ENCODE measurements around the gene ADARB2.

Gene ADARB2

GRCh38 chr10:1373287-1373686, 364.0 kb downstream of the ADARB2 start:
- peak in 5 of 42 donors; percentile 3 to 32 (median 16) for DNase-seq
- intact Hi-C loops (cut with DNase I), result no loop called here

- peak in 6 of 42 donors; percentile 1 to 40 (median 16) for DNase-seq
- intact Hi-C loops (cut with DNase I), result no loop called here
These were observed 365.1 kb downstream of the ADARB2 start for GRCh38 chr10:1372212-1372611.

- DNase-seq, result peak in 1 of 42 donors; percentile 7
- intact Hi-C loops (cut with DNase I), result no loop called here
These were observed 367.0 kb downstream of the ADARB2 start for GRCh38 chr10:1370298-1370697.

GRCh38 chr10:1369665-1370064, 367.7 kb downstream of the ADARB2 start:
- intact Hi-C loops (cut with DNase I), result no loop called here
- DNase-seq, result peak in 10 of 42 donors; percentile 7 to 47 (median 21)

GRCh38 chr10:1369197-1369596, 368.1 kb downstream of the ADARB2 start:
- DNase-seq, result peak in 9 of 42 donors; percentile 3 to 31 (median 9)

DNA sequence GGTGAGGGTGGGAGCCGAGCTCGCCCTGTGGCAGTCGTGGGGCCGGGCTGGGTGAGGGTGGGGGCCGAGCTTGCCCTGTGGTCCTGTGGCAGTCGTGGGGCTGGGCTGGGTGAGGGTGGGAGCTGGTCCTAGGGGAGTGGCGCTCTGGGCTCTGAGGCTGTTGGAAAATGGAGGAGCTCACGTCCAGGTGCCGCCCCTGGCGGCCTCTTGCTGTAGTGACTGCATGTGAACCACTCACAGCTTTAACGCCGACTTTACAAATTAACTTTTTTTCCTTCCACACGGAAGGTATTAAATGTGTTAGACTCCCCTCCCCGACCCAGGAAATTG, 368.5 kb downstream of the ADARB2 start:
- DNase-seq, result peak in 38 of 42 donors; percentile 12 to 75 (median 50)
- intact Hi-C loops (cut with DNase I), result no loop called here

More at GRCh38 chr10:1369197-1369596, 368.1 kb downstream of the ADARB2 start:
- intact Hi-C loops (cut with DNase I), result no loop called here

GRCh38 chr10:1367938-1368841, 369.1 kb downstream of the ADARB2 start:
- peak in 8 of 42 donors; percentile 4 to 37 (median 14) for DNase-seq
- intact Hi-C loops (cut with DNase I), result no loop called here

DNA sequence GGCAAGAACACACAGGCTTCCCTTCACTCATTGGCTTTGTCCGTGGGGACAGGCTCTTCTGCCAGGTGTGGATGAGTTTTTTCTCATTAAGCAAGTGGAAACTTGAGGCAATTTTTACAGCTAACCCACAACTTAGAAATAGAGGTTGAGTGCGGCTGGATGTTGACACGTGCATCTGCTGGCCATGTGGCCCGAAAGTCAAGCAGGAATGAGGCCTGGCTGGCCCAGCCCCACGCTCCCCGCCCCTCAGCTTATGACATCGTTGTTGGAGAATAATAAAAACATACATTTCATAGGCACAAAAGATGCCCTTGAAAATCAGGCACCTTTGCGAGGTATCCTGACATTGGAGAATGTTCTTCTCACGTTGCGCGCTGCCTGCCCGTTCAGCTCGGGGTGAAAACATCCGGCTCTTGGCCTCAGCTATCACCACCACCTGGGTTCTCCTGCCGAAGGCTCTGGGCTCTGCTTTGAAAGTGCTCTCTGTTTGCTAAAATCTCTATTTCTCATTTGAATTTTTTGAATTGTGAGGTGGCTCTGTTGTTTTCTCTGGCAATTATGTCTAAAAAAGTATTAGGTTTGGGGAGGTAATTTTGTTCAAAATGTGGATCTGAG, 370.4 kb downstream of the ADARB2 start:
- intact Hi-C loops (cut with DNase I), result no loop called here

GRCh38 chr10:1366322-1366691, 371.0 kb downstream of the ADARB2 start:
- DNase-seq, result peak in 5 of 42 donors; percentile 2 to 31 (median 5)
- intact Hi-C loops (cut with DNase I), result no loop called here

More for the DNA sequence above, 370.4 kb downstream of the ADARB2 start:
- peak in 7 of 42 donors; percentile 2 to 34 (median 8) for DNase-seq

DNA sequence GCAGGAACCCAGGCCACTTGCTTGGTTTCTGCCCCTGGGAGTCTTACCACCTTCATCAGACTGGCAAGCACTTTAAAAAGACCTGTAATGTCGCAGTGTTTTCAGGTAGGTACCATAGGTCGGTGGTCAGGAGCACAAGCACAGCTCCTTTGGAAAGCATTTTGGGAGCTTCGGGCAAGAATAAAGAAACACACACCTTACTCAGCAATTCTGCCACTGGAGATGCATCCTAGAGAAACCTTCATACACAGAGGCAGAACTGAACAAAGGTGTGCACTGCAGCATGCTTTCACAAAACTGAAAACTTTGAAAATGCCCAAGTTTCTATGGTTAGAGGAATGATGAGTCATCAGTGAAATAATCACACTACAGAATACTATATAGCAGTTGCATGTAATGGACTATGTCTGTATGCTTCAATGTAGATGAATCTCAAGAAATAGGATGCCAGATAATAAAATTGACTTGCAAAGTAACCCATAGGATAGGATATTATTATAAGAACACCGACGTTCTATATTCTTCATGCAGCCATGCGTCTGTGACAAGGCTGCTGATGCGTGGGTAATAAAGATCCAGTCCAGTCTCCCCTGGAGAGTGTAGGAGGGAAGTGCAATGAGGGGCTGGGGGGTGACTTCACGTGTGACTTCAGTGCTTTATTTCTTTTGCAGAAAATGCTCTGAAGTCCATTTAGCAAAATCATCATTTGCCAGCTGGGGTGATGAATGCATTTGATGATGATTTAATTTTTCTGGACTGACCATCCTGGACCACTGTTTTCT, 371.6 kb downstream of the ADARB2 start:
- intact Hi-C loops (cut with DNase I), result no loop called here
- peak in 6 of 42 donors; percentile 1 to 22 (median 4) for DNase-seq

GRCh38 chr10:1364151-1364910, 373.0 kb downstream of the ADARB2 start:
- intact Hi-C loops (cut with DNase I), result no loop called here
- peak in 7 of 42 donors; percentile 2 to 31 (median 6) for DNase-seq

GRCh38 chr10:1363446-1364121, 373.7 kb downstream of the ADARB2 start:
- intact Hi-C loops (cut with DNase I), result no loop called here
- DNase-seq, result peak in 7 of 42 donors; percentile 3 to 32 (median 14)

DNA sequence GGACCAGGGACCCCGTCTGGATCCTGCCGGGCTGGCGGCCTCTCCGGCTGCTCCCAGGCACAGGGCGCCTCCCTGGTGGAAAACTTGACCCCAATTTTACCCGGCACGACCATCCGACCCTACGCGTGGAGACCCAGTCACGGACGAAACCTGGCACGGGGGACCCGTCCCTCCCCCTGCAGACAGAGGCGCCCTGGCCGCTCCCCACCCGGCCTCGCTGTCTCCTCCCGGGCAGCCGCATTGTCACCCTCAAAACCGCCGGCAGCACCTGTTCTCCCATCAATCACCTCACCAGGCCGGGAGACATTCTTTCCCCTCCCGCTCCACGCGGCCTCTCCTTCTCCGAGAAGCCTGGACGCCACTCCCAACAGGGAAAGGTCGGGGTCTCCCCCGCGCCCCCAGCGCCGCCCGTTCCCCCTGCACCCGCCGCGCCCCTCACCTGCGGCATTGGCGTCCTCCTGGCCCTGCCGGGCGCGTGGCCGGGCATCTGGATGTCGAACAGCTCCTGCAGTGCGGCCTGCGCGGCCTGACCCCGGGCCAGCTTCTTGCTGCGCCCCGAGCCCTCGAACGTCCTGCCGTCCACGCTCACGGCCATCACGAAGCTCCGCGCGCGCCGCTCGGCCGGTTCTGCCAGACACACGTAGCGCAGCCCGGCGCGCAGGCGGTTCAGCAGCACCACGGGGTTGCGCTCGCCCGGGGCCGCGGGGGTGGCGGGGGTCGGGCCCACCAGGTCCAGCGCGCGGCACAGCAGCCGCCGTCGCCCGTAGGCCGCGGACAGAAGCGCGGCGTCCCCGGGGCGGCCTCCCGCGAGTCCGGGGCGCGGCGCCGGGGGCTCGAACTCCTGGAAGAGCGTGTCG, 374.5 kb downstream of the ADARB2 start:
- DNase-seq, result peak in 5 of 42 donors; percentile 3 to 27 (median 8)
- intact Hi-C loops (cut with DNase I), result no loop called here

DNA sequence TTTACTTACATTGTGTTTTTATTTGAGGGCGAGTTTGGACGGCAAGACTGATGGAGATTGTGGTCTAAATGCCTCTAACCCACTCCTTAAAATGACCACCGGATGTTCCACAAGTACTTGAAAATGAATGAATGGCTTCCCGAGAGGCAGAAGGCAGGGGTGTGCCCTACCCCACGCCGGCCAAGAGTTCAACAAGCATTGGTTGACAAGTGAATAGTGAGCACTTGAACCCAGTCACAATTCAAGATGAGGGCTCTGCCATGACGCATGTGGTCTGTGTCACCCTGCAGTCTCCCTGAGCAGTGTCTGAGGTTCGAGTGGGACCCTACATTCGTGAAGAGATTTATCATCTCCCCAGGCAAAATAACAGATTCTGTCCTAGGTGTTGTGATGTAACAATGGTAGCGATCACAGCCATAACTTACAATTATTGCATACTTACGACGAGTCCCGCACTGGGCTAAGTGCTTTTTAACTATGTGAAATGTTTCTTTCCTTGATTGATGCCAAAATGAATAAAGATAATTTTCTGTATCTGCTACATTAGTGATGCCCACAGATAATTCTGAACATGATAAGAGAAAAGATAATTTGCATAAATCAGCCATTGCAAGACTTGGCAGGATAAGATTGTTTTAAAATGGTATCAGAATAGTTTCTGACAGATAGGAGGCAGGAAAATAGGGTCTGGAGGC, 375.8 kb downstream of the ADARB2 start:
- peak in 2 of 42 donors; percentile 2 to 7 for DNase-seq
- intact Hi-C loops (cut with DNase I), result no loop called here

- DNase-seq, result peak in 2 of 42 donors; percentile 4 to 23
- intact Hi-C loops (cut with DNase I), result no loop called here
These were observed 376.7 kb downstream of the ADARB2 start for GRCh38 chr10:1360558-1361164.

DNA sequence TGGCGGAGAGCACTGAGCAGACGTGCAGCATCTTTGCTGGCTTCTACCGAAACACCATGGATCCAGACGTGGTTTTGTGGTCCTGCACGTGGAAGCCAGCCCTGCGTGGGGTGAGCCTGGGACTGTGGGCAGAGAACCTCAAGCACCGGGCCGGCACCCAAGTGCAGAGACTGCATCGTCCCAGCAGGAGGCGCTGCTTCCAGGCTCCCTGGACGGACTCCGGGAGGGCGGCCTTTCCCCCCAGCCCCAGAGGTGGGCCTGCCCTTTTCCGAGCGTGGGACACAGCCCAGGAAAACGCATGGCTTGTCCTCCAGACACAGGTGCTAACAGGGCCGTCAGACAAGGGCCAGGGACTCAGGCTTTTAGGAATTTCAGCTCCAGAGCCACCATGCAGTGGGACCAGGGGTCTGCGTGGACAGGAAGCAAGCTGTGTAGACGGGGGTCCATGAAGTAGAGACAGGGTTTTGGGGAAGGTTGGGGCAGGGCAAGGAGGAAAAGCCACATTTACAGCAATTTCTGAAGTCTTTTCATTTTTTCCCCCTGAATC, 377.2 kb downstream of the ADARB2 start:
- peak in 2 of 42 donors; percentile 2 to 29 for DNase-seq
- intact Hi-C loops (cut with DNase I), result no loop called here
